Hematopoietic multipotent progenitor cell treated with erythropoietin and hydrocortisone succinate and interleukin-3 and kit ligand, for 8 days (in vitro differentiated cells): ENCODE data around the gene CACHD1.
A peak's percentile ranks its signal among the peaks of the same experiment; 100 is the strongest.

Experiments used
- DNase-seq: peaks from one replicate; pipeline ENCODE4 v3.0.0-alpha.2; 2015

The CACHD1 gene

DNA sequence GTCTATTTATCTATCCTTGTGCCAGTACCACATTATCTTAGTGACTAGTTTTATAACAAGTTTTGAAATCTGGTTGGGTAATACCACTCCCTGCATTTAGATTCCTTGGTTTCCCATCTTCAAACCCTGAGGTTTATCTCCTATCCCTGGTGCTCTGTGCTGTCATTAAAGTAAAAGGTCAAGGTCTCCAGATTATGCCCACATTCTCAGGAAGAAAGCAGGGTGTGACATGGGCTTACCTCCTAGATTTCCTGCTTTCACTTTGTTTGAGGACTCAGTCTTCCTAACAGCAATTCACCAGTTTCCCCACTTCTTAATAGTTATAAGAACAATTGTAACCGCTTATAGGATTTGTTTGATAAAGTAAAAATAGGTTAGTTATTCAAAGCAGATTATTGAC lies 86.0 kb downstream of the CACHD1 start:
- no peak for DNase-seq

- no peak for DNase-seq
These were observed 92.1 kb downstream of the CACHD1 start for GRCh38 chr1:64561993-64562392.

DNA sequence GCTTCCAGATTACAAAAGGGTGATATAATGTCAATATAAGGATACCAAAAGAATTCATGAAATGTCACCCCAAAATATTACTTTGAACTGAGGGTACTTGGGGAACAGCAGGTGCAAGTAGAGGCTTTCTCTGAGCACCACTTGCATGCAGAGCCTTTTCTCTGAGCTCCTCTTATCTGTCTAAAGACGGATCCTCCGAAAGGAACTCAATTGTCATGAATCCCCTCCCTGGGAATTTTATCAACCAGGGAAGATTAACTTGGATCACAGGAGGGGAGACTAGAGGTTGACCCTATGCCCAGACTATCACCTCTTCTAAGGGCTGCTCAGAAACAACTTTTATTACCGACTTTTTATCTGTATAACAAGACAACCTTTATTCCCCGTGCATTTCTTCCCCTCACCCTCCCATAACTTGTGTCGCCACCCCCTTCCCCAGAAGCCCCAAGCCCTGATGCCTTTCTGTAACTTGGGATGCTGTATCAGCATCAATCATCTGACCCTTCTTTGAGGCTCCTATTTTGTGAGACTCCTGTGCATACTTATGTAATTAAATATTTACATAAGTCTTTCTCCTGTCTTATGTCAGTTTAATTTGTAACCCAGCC lies 94.1 kb downstream of the CACHD1 start:
- DNase-seq, result no peak

DNA sequence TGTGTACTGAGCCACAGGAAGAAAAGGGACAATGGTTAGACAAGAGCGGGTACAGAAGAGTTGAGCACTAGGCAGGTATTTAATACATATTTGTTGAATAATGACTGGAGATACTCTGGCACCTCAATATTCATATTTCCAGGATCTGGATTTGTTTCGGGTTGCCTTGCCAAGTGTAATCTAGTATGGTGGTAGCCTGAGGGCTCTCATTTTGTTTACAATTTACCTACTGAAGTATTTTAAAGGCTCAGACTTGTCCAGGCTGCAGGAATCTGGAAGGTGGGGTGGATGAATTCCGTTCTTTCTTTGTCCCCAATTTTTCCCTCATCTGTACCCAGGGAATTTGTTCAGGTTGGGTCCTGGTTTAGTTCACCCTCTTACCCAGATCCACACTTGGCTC lies 95.0 kb downstream of the CACHD1 start:
- DNase-seq, result no peak

GRCh38 chr1:64567426-64568170 lies 97.7 kb downstream of the CACHD1 start:
- DNase-seq, result no peak

- DNase-seq, result no peak
These were observed 98.2 kb downstream of the CACHD1 start for GRCh38 chr1:64568171-64568450.

DNA sequence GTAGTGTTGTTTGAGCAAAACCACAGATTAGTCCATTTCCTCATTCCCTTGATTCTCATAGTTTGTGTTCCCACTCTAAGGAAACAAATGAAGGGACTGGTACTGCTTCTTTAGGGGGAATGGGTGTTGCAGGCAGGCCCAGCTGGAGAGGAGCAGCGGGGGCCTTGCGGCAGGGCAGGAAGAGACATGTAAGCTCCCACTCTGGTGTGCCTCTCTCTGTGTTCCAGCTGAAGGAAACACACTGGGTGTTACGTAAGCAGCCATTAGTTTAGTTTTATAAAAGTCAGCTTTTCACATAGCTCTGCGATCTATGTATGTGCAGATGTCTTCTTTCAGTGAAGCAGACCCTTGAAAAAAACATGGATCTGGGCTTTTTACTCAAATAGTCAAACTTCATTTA lies 99.5 kb downstream of the CACHD1 start:
- DNase-seq, result no peak

DNA sequence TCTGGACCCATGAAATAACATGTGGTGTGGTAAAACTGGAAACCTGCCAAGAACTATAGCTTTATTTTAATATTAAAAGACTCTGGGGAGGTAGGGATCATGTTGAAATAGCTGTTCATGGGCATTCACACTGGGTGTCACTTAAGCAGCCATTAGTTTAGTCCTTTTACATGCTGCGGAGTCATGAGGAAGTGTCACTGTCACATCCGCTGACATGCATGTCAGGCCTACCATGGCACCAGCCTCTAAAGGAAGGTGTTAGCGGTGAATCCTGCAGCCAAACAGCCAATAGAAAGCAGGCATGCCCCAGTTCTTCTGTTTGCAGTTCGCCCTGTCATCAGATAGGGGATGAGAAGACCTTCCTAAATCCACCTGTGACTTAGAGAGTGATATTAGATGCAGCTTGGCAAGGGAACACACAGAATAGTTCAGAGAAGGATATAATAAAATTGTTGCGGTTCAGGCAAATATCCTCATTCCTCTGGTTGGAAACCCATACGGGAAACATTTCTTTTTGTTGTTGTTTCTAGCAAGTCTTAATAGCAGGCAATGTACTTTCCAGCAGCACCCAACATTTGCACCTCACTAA lies 100.4 kb downstream of the CACHD1 start:
- DNase-seq, result no peak

DNA sequence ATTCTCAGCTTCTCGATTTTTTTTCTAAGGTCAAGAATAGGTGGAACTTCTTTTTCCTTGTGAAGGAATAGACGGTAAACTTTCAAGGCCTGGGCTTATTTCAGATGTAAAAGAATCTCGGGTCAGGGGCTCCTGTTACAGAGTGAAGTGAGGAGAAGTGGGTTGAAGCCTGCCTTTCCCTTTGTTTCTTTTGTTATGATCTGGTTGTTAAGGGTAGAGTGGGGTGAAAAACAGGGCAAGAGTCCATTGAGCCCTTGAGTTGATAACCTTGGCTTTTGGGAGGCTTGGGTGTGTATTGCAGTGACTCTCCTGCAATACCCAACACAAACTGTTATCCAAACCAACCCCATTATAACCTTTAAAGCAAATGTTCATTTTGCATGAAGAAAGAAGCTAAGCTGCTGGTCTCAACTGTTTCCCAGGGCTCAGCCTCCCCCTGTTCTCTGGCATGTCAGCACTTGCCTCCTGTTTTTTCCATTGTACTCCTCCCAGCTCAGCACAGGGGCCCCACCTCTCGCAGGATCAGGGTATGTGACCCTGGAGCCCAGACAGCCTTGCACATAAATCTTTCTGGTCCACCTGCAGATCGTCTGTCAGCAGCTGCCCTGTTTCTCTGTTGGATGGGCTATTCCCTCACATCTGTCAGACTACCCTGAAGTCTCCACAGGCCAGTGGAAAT lies 102.4 kb downstream of the CACHD1 start:
- no peak for DNase-seq

DNA sequence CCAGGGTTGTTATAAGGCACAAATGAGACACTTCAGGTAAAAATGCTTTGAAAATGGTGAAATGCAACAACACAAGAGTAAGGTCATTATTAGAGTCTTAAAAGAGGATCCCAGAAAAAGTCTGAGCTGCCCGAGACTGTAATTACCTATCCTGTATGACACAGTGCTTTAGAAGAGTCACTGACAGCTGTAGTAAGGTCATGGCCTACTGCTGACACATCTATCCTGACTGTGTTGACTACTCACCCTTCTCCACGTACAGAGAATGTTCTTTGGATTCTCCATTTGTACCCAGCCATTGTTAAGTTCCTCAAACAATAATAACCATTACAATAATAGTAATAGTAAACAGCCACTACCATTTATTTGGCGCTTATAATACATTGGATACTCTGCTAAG lies 104.4 kb downstream of the CACHD1 start:
- no peak for DNase-seq

- DNase-seq, result no peak
These were observed 106.2 kb downstream of the CACHD1 start for GRCh38 chr1:64575881-64576676.

DNA sequence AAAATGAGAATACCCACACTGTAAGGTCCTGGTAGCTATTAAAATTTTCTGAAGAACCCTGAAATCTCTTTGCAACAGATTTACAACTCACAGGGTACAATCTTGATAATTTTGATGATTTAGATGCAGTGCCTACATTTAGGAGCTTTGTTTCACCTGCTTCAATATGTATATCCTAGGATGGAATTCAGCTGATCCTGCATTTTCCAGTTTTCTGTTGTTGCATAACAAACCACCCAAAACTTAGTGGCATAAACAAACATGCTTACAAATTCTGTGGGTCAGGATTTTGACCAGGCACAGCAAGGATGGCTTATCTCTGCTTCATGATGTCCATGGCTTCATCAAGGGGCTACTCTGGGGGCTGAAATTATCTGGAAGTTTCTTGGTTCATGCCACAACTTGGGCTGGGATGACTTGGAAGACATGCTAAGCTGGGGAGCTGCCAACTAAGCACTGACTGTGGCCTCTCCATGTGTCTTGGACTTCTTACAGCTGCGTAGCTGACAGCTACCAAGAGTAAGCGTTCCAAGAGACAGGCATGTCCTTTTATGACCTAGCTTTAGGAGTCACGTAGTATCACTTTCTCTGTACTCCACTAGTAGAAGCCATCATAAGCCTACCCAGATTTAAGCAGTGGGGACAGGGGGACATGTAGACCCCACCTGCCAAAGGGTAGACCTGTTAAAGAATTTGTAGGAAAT lies 108.5 kb downstream of the CACHD1 start:
- DNase-seq, result no peak

- peak; percentile 68 for DNase-seq
These were observed 109.8 kb downstream of the CACHD1 start for GRCh38 chr1:64579767-64580166.

DNA sequence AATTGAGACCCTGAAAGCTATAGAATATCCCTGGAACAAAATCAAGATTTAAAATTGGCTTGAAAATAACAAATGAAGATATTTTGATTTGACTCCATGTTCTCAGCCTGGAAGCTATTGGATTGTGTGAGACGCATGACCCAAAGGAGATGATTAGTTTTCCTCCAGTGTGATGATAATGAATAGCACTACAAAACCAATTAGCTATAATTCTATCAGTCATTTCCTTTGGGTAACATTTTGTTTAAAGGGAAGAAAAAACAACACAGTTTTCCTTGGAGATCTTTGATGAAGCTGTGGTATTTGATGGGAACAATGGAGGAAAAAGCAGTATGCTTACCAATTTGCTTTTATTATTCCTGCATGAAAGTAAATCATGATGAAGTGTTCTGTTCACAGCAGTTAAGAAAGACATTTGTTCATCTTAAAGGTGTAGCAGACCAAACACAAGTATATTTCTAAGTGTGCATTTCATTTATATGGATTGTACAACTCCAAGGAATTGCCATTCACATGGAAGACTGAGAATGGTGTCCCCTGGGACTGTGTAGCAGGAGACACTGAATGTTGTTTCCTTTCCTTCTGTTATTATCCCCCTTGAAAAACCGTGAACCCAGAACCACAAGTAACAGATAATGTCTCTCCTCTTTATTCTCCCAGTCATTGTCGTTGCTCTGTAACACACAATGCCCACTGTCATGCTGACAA lies 111.4 kb downstream of the CACHD1 start:
- DNase-seq, result no peak

DNA sequence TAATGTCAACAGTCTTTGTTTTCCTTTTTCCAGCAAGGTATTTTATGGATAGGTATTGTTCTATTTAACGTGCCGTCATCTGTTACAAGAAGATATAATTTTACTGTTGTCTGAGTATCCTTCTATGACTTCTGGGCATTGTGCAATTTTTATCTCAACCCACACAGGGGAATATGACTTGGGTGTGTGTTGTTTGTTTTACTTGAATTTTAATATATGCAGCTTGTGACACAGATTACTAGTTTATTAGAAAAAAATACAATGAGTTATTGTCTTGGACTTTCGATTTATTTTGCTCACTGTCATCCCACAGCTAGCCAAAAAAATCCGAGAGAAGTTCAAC lies 111.9 kb downstream of the CACHD1 start:
- DNase-seq, result peak; percentile 14

DNA sequence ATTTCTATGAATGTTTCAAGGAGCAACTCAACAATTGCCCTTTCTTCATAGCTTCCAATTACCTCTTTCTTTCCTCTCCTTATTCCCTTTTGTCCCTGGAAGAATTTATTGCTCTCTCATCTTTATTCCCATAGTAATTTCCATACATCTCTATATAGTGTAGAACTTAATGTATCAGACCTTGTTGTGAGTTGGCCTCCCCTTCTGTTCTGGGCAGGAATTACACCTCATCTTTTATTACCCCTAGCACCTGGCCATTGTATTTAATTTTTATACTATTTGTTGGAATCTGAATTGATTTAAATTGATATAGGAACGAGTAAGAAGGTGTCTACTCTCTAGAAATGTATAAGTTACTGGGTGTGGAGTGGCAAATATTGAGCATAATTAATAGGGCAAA lies 114.5 kb downstream of the CACHD1 start:
- DNase-seq, result peak; percentile 6

DNA sequence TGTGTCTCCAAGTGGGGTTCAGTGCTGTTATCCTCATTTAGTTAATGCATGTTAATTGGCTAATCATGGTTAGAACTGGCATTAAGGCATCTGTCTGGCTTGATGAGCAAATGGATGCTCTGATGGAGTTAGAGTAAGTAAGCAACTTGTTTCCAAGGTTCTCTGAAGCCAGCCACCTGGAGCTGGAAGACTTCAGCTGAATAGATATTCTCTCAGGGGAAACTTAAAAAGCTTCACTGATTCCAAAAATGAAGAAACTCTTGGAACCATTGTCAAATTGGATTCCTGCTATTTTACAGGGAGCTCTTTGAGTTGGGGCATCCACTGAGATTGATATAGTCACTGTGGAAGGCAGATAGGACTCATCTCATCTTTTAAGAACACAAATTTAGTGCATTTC lies 118.9 kb downstream of the CACHD1 start:
- no peak for DNase-seq

DNA sequence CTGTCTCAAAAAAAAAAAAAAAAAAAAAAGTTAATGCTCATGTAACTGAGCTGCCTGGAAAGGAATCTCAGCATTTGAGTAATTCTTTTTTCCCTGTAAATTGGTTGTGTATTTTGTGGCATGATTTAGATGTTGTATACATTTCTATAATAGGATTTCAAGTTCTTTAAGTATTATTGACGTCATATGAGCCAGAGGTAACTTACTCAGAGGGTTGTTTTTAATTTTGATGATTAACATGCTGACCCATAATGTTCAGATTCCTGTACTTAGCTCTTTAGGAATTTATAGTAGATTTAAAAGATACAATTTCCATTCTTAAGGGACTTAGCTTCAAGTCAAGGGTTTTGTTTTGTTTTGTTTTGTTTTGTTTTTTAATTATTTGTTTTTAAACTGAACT lies 120.4 kb downstream of the CACHD1 start:
- no peak for DNase-seq

- DNase-seq, result no peak
These were observed 124.5 kb downstream of the CACHD1 start for GRCh38 chr1:64594446-64594845.

- no peak for DNase-seq
These were observed 126.1 kb downstream of the CACHD1 start for GRCh38 chr1:64595871-64596515.

DNA sequence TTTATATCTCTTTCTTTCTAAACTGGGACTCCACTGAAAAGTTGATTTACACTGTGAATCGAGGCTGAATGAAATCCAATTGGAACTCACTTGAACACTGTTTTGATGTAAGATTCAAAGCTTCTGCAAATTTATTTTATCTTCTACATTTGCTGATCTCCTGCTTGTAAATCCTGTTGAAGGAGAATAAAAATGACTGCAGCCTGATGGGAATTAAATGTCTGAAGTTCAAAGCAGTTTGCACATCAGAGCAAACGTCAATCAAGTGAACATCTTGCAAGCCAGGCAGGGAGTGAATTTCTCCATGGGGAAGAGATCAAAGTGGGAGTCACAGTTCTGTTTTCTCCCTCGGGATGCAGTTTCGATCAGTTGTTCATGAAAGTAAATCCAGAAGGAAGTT lies 127.2 kb downstream of the CACHD1 start:
- DNase-seq, result no peak
